Muscle of leg (tissue), 11 donors: ENCODE results near the gene GMDS. TPM values are rescaled to one million over a fixed set of nuclear protein-coding genes. Genes with fewer than 3 reads are reported as not detected.

Experiments used
- DNase-seq: peaks from one replicate; pipeline ENCODE4 v3.0.0; 2013
- H3K27ac ChIP-seq: one replicate; pipeline ENCODE4 v1.5.1; 2013; ENCODE audit warnings: mild to moderate bottlenecking, low read length, control low read depth
- H3K27me3 ChIP-seq: one replicate; pipeline ENCODE4 v1.6.1; 2013; ENCODE audit warnings: low read length; ENCODE audit not compliant: control insufficient read depth, insufficient read depth
- H3K36me3 ChIP-seq: one replicate; pipeline ENCODE4 v1.6.1; 2013; ENCODE audit warnings: low read length; ENCODE audit not compliant: control insufficient read depth, insufficient read depth
- H3K4me1 ChIP-seq: one replicate; pipeline ENCODE4 v1.6.1; 2013; ENCODE audit warnings: low read length; ENCODE audit not compliant: control insufficient read depth, insufficient read depth
- H3K4me3 ChIP-seq: one replicate; pipeline ENCODE4 v1.5.1; 2013; ENCODE audit warnings: low read length, control low read depth
- H3K9me3 ChIP-seq: replicated peaks from 2 replicates; pipeline ENCODE4 v1.6.1; 2013; ENCODE audit warnings: low read depth, low read length; ENCODE audit not compliant: control insufficient read depth
- WGBS: methylation state at CpG from one replicate; pipeline ENCODE4 v1.1.5; 2013; ENCODE audit warnings: missing lambda C conversion rate; ENCODE audit not compliant: insufficient coverage; 5-methylcytosine and 5-hydroxymethylcytosine counted together
- polyA plus RNA-seq, 8 donors: library from polyadenylated mRNA; unstranded; fragments of 120-200 nt; gene quantifications; one replicate each; pipeline versions ENCODE4 v1.2.1 to v1.2.3, GENCODE V29; 2013; ENCODE audit warnings: inconsistent platforms in 1 of 8, low replicate concordance in 1 of 8; ENCODE audit not compliant: insufficient read length in 8 of 8, insufficient read depth in 1 of 8
- total RNA-seq: library from RNA; stranded (reverse); fragments of 120-200 nt; gene quantifications from one replicate; pipeline ENCODE4 v1.2.4, GENCODE V29; 2013

GMDS gene
- total and polyA plus RNA-seq, 9 donors, result 3.9 to 17.0 (median 11.9) TPM

GRCh38 chr6:1640476-1640875 lies 604.9 kb downstream of the GMDS start:
- Histone ChIP-seq H3K27me3 (peaks cover 2% of the 10 kb centered on the region), H3K4me1 (peaks cover 7% of the 10 kb centered on the region), H3K4me3 (no peak overlapping the region), H3K27ac (no peak overlapping the region), H3K36me3 (no peaks in the 10 kb centered on the region), H3K9me3 (no peaks in the 10 kb centered on the region)
- 71% methylated on average over 7 of the region's 8 CpGs for WGBS
- DNase-seq, result no peak

- WGBS, result 77% methylated on average over 7 of the region's 9 CpGs
- no peak overlapping the region for H3K27ac ChIP-seq
- DNase-seq, result no peak
Measured at GRCh38 chr6:1639430-1639829, 606.0 kb downstream of the GMDS start.

GRCh38 chr6:1636971-1637871 lies 608.2 kb downstream of the GMDS start:
- Histone ChIP-seq H3K4me1 (peaks cover 9% of the 10 kb centered on the region), H3K27ac (no peak overlapping the region), H3K27me3 (peaks cover 2% of the 10 kb centered on the region), H3K4me3 (no peak overlapping the region), H3K9me3 (no peaks in the 10 kb centered on the region), H3K36me3 (no peaks in the 10 kb centered on the region)
- WGBS, result 75% methylated on average over 18 of the region's 20 CpGs
- DNase-seq, result no peak

More at GRCh38 chr6:1639430-1639829, 606.0 kb downstream of the GMDS start:
- Histone ChIP-seq H3K4me1 (peaks cover 12% of the 10 kb centered on the region), H3K9me3 (no peaks in the 10 kb centered on the region), H3K27me3 (peaks cover 4% of the 10 kb centered on the region), H3K36me3 (no peaks in the 10 kb centered on the region), H3K4me3 (no peak overlapping the region)

- no peak for DNase-seq
- H3K4me1 ChIP-seq, result peaks cover 9% of the 10 kb centered on the region
- H3K4me3 ChIP-seq, result no peak overlapping the region
- H3K36me3 ChIP-seq, result no peaks in the 10 kb centered on the region
- H3K27ac ChIP-seq, result no peak overlapping the region
- WGBS, result 99% methylated on average over 8 of the region's 9 CpGs
- peaks cover 2% of the 10 kb centered on the region for H3K27me3 ChIP-seq
- H3K9me3 ChIP-seq, result no peaks in the 10 kb centered on the region
Measured at GRCh38 chr6:1636272-1636825, 609.1 kb downstream of the GMDS start.

GRCh38 chr6:1635305-1636010 lies 609.9 kb downstream of the GMDS start:
- peak; percentile 47 for DNase-seq
- H3K4me1 ChIP-seq, result peaks cover 9% of the 10 kb centered on the region
- no peaks in the 10 kb centered on the region for H3K9me3 ChIP-seq
- WGBS, result 43% methylated on average over 16 of the region's 23 CpGs
- H3K36me3 ChIP-seq, result no peaks in the 10 kb centered on the region
- H3K27me3 ChIP-seq, result peaks cover 3% of the 10 kb centered on the region
- no peak overlapping the region for H3K4me3 ChIP-seq
- no peak overlapping the region for H3K27ac ChIP-seq

GRCh38 chr6:1634081-1634480 lies 611.3 kb downstream of the GMDS start:
- 96% methylated on average over 4 of the region's 4 CpGs for WGBS
- Histone ChIP-seq H3K4me3 (no peak overlapping the region), H3K4me1 (peaks cover 9% of the 10 kb centered on the region), H3K9me3 (no peaks in the 10 kb centered on the region), H3K27ac (no peak overlapping the region), H3K27me3 (peaks cover 14% of the 10 kb centered on the region), H3K36me3 (no peaks in the 10 kb centered on the region)
- no peak for DNase-seq

GRCh38 chr6:1633366-1634021 lies 611.9 kb downstream of the GMDS start:
- Histone ChIP-seq H3K27me3 (peaks cover 14% of the 10 kb centered on the region), H3K4me1 (peaks cover 9% of the 10 kb centered on the region), H3K9me3 (no peaks in the 10 kb centered on the region), H3K36me3 (no peaks in the 10 kb centered on the region), H3K27ac (no peak overlapping the region), H3K4me3 (no peak overlapping the region)
- DNase-seq, result no peak
- 89% methylated on average over 16 of the region's 16 CpGs for WGBS

- Histone ChIP-seq H3K36me3 (no peaks in the 10 kb centered on the region), H3K9me3 (no peaks in the 10 kb centered on the region), H3K27ac (no peak overlapping the region), H3K4me3 (no peak overlapping the region), H3K27me3 (peaks cover 30% of the 10 kb centered on the region), H3K4me1 (peaks cover 9% of the 10 kb centered on the region)
- no peak for DNase-seq
- no CpG with 5 or more reads among the region's 4 CpGs for WGBS
Measured at GRCh38 chr6:1631251-1631650, 614.2 kb downstream of the GMDS start.

GRCh38 chr6:1630771-1631217 lies 614.6 kb downstream of the GMDS start:
- H3K27ac ChIP-seq, result no peak overlapping the region
- 79% methylated on average over 9 of the region's 11 CpGs for WGBS
- DNase-seq, result no peak

More at GRCh38 chr6:1630771-1631217, 614.6 kb downstream of the GMDS start:
- no peaks in the 10 kb centered on the region for H3K9me3 ChIP-seq
- H3K27me3 ChIP-seq, result peaks cover 34% of the 10 kb centered on the region
- no peak overlapping the region for H3K4me3 ChIP-seq
- H3K36me3 ChIP-seq, result no peaks in the 10 kb centered on the region
- H3K4me1 ChIP-seq, result peaks cover 6% of the 10 kb centered on the region
